Upper lobe of left lung (tissue), 6 donors: ENCODE measurements around the gene PTPRG. TPM values are rescaled to one million over a fixed set of nuclear protein-coding genes. Genes with fewer than 3 reads are reported as not detected.

Experiments
- ATAC-seq, 2 donors: fragments of 200-7000 bp; cut with Tn5 transposase; one replicate each; pipeline ENCODE4 v1.9.1; 2022; ENCODE audit warnings: mild to moderate bottlenecking in 2 of 2, moderate library complexity in 2 of 2; ENCODE audit not compliant: low FRiP score in 2 of 2
- DNase-seq, 2 donors: peaks; one replicate each; pipeline ENCODE4 v3.0.0-alpha.2; 2019 to 2020
- H3K27ac ChIP-seq, 4 donors: fragments of 200-600 bp; sonication (generic); one replicate each; pipeline ENCODE4 v1.5.1; 2016 to 2019
- H3K27me3 ChIP-seq, 4 donors: fragments of 200-600 bp; sonication (generic); one replicate each; pipeline ENCODE4 v1.5.1; 2017 to 2019
- H3K36me3 ChIP-seq, 4 donors: fragments of 200-600 bp; sonication (generic); one replicate each; pipeline ENCODE4 v1.5.1; 2016 to 2019
- H3K4me1 ChIP-seq, 4 donors: fragments of 200-600 bp; sonication (generic); one replicate each; pipeline ENCODE4 v1.5.1; 2018 to 2019
- H3K4me3 ChIP-seq, 4 donors: fragments of 200-600 bp; sonication (generic); one replicate each; pipeline ENCODE4 v1.5.1; 2017 to 2019; ENCODE audit warnings: mild to moderate bottlenecking in 2 of 4, moderate library complexity in 1 of 4
- H3K9me3 ChIP-seq, 4 donors: fragments of 200-600 bp; sonication (generic); one replicate each; pipeline ENCODE4 v1.5.1; 2018 to 2019
- CTCF ChIP-seq, 6 experiments: fragments of 450-650 bp in 4 of 6; fragments of 200-600 bp in 2 of 6; sonication (generic) in 2 of 6; IDR thresholded peaks; one replicate each; pipeline ENCODE4 v1.5.1; 2016 to 2019; ENCODE audit warnings: antibody characterized with exemption in 6 of 6
- EP300 ChIP-seq, 4 donors: sonication (generic); formaldehyde crosslinking; IDR thresholded peaks; one replicate each; pipeline ENCODE4 v1.5.1; 2017; ENCODE audit warnings: antibody characterized with exemption in 4 of 4, control low read depth in 2 of 4
- POLR2A ChIP-seq, 4 donors: fragments of 450-650 bp; IDR thresholded peaks; one replicate each; pipeline ENCODE4 v1.5.1; 2016 to 2017; ENCODE audit warnings: antibody characterized with exemption in 4 of 4, mild to moderate bottlenecking in 2 of 4
- POLR2AphosphoS5 ChIP-seq, 2 donors: sonication (generic); formaldehyde crosslinking; IDR thresholded peaks; one replicate each; pipeline ENCODE4 v1.5.1; 2017; ENCODE audit warnings: antibody characterized with exemption in 2 of 2
- WGBS, 2 donors: methylation state at CpG; one replicate each; pipeline ENCODE4 v1.1.5; 2017 to 2018; 5-methylcytosine and 5-hydroxymethylcytosine counted together
- total RNA-seq, 6 donors: library from RNA; depleted of rRNA in 4 of 6; stranded (reverse); fragments of >200 nt in 4 of 6; gene quantifications; one replicate each; pipeline versions ENCODE4 v1.1.0 to v1.2.1, GENCODE V29; 2016 to 2021
- donor health status: DM: no; HTN: no; CAD: no; lungs with moderate emphysema.
- donor health status: DM: no; HTN: yes; CAD: no; lungs with severe emphysema.

PTPRG gene
- total RNA-seq, 6 donors from 2014 or later: 58.7 to 101 (median 68.8) TPM

- Histone ChIP-seq H3K9me3 (no peaks in the 10 kb centered on the region), H3K27ac (no peak overlapping the region), H3K27me3 (no peaks in the 10 kb centered on the region), H3K36me3 (no peaks in the 10 kb centered on the region), H3K4me3 (no peak overlapping the region), H3K4me1 (no peaks in the 10 kb centered on the region)
- 69 to 75% methylated on average over 8 of the region's 8 CpGs for WGBS, 2 donors
- DNase-seq: peak in 1 of 2 donors; percentile 25
- ATAC-seq: peak in 1 of 2 donors; percentile 49
- TF ChIP-seq POLR2A (IDR thresholded peaks at IDR 0.05) (no peak), EP300 (IDR thresholded peaks at IDR 0.05) (no peak), CTCF (IDR thresholded peaks at IDR 0.05) (no peak), POLR2AphosphoS5 (IDR thresholded peaks at IDR 0.05) (no peak)
Measured at GRCh38 chr3:62325896-62326295, 764.5 kb downstream of the PTPRG start.

GRCh38 chr3:62329971-62330370 lies 768.6 kb downstream of the PTPRG start:
- WGBS, 2 donors: 88 to 90% methylated on average over 5 of the region's 5 CpGs
- Histone ChIP-seq H3K4me1 (no peaks in the 10 kb centered on the region), H3K4me3 (no peak overlapping the region), H3K27me3 (no peaks in the 10 kb centered on the region), H3K9me3 (no peaks in the 10 kb centered on the region), H3K36me3 (no peaks in the 10 kb centered on the region), H3K27ac (no peak overlapping the region)
- TF ChIP-seq EP300 (IDR thresholded peaks at IDR 0.05): no peak
- DNase-seq (no peak), ATAC-seq (no peak)

- DNase-seq (no peak), ATAC-seq (no peak)
- no peak overlapping the region for H3K4me3 ChIP-seq
- 74 to 92% methylated on average over 1 of the region's 1 CpG for WGBS, 2 donors
- H3K9me3 ChIP-seq: no peaks in the 10 kb centered on the region
- no peaks in the 10 kb centered on the region for H3K4me1 ChIP-seq
- TF ChIP-seq EP300 (IDR thresholded peaks at IDR 0.05): no peak
- no peak for TF ChIP-seq POLR2AphosphoS5 (IDR thresholded peaks at IDR 0.05)
- TF ChIP-seq POLR2A (IDR thresholded peaks at IDR 0.05): no peak
- TF ChIP-seq CTCF (IDR thresholded peaks at IDR 0.05): no peak
- H3K27ac ChIP-seq: no peak overlapping the region
- no peaks in the 10 kb centered on the region for H3K36me3 ChIP-seq
- H3K27me3 ChIP-seq: no peaks in the 10 kb centered on the region
Measured at GRCh38 chr3:62332017-62332416, 770.6 kb downstream of the PTPRG start.

GRCh38 chr3:62332835-62333244 lies 771.5 kb downstream of the PTPRG start:
- Histone ChIP-seq H3K27me3 (no peaks in the 10 kb centered on the region), H3K4me1 (no peaks in the 10 kb centered on the region), H3K27ac (no peak overlapping the region), H3K4me3 (no peak overlapping the region), H3K9me3 (no peaks in the 10 kb centered on the region), H3K36me3 (no peaks in the 10 kb centered on the region)
- ATAC-seq (no peak), DNase-seq (no peak)
- WGBS, 2 donors: 49 to 59% methylated on average over 2 of the region's 2 CpGs
- no peak for TF ChIP-seq POLR2AphosphoS5 (IDR thresholded peaks at IDR 0.05)
- TF ChIP-seq CTCF (IDR thresholded peaks at IDR 0.05): peak in 5 of 6 experiments; percentile 10 to 34 (median 26)

GRCh38 chr3:62335196-62335595 lies 773.8 kb downstream of the PTPRG start:
- 88 to 97% methylated on average over 3 of the region's 3 CpGs for WGBS, 2 donors
- TF ChIP-seq POLR2AphosphoS5 (IDR thresholded peaks at IDR 0.05) (no peak), EP300 (IDR thresholded peaks at IDR 0.05) (no peak), CTCF (IDR thresholded peaks at IDR 0.05) (no peak), POLR2A (IDR thresholded peaks at IDR 0.05) (no peak)
- Histone ChIP-seq H3K27ac (no peak overlapping the region), H3K36me3 (no peaks in the 10 kb centered on the region), H3K4me3 (no peak overlapping the region), H3K4me1 (no peaks in the 10 kb centered on the region), H3K27me3 (no peaks in the 10 kb centered on the region), H3K9me3 (no peaks in the 10 kb centered on the region)
- ATAC-seq: no peak
- DNase-seq: no peak
